T-helper 17 cell (primary cell): ENCODE measurements around the gene TNFSF10. TPM values are rescaled to one million over a fixed set of nuclear protein-coding genes. Genes with fewer than 3 reads are reported as not detected.

Experiments
- ATAC-seq: fragments of 150-1000 bp; cut with Tn5 transposase; 2 replicates; pipeline ENCODE4 v1.10.0; 2021; ENCODE audit warnings: mild to moderate bottlenecking, moderate library complexity
- DNase-seq, 3 donors: peaks; one replicate each; pipeline versions ENCODE4 v3.0.0 to v3.0.0-alpha.2; 2020 to 2021
- H3K9me3 ChIP-seq: one replicate; pipeline ENCODE4 v1.7.0; 2013; ENCODE audit warnings: low read length, mild to moderate bottlenecking; ENCODE audit not compliant: control insufficient read depth, poor library complexity, severe bottlenecking
- H3K27ac Mint-ChIP-seq: one replicate; pipeline ENCODE4 v1.8.0; 2022; ENCODE audit warnings: mild to moderate bottlenecking, moderate library complexity, mixed read lengths
- H3K27me3 Mint-ChIP-seq: one replicate; pipeline ENCODE4 v1.8.0; 2022; ENCODE audit warnings: mixed read lengths
- H3K36me3 Mint-ChIP-seq: one replicate; pipeline ENCODE4 v1.8.0; 2022; ENCODE audit warnings: low read depth, mixed read lengths
- H3K4me1 Mint-ChIP-seq: one replicate; pipeline ENCODE4 v1.8.0; 2022; ENCODE audit warnings: mild to moderate bottlenecking, mixed read lengths
- H3K4me3 Mint-ChIP-seq: one replicate; pipeline ENCODE4 v1.8.0; 2022; ENCODE audit warnings: mild to moderate bottlenecking, moderate library complexity, mixed read lengths
- total RNA-seq, 4 donors: library from RNA in 2 of 4; stranded (reverse) in 2 of 4; gene quantifications; one replicate each; pipeline ENCODE4 v1.2.3 and lab custom pipeline; 2022 to 2026

TNFSF10 gene
- total RNA-seq, 2 donors from 2014 or later = 8.3 to 22.0 TPM

- Mint-ChIP-seq H3K27me3 (no peaks in the 10 kb centered on the region), H3K36me3 (peaks cover 5% of the 10 kb centered on the region), H3K4me1 (peaks cover 66% of the 10 kb centered on the region), H3K4me3 (peak overlapping the region; percentile 95), H3K27ac (peak overlapping the region; percentile 98)
- no peaks in the 10 kb centered on the region for H3K9me3 ChIP-seq
- no peak for DNase-seq
- peak; percentile 13 for ATAC-seq
Measured at GRCh38 chr3:172520301-172520831, 2.9 kb downstream of the TNFSF10 start.

GRCh38 chr3:172519740-172520139 lies 3.5 kb downstream of the TNFSF10 start:
- H3K4me1 Mint-ChIP-seq = peaks cover 67% of the 10 kb centered on the region
- H3K27ac Mint-ChIP-seq = peak overlapping the region; percentile 98
- peaks cover 5% of the 10 kb centered on the region for H3K36me3 Mint-ChIP-seq

GRCh38 chr3:172518929-172519640 lies 4.1 kb downstream of the TNFSF10 start:
- Mint-ChIP-seq H3K27ac (peak overlapping the region; percentile 98), H3K36me3 (peaks cover 5% of the 10 kb centered on the region), H3K4me1 (peaks cover 71% of the 10 kb centered on the region), H3K27me3 (no peaks in the 10 kb centered on the region), H3K4me3 (peak overlapping the region; percentile 95)
- H3K9me3 ChIP-seq = no peaks in the 10 kb centered on the region
- ATAC-seq = no peak
- DNase-seq = no peak

More at GRCh38 chr3:172519740-172520139, 3.5 kb downstream of the TNFSF10 start:
- H3K4me3 Mint-ChIP-seq = peak overlapping the region; percentile 95
- H3K27me3 Mint-ChIP-seq = no peaks in the 10 kb centered on the region
- H3K9me3 ChIP-seq = no peaks in the 10 kb centered on the region
- ATAC-seq = no peak
- DNase-seq = no peak

- ATAC-seq (peak; percentile 31), DNase-seq (no peak)
- Mint-ChIP-seq H3K36me3 (peaks cover 8% of the 10 kb centered on the region), H3K4me3 (peak overlapping the region; percentile 79), H3K27me3 (no peaks in the 10 kb centered on the region), H3K4me1 (peaks cover 73% of the 10 kb centered on the region), H3K27ac (peak overlapping the region; percentile 98)
- no peaks in the 10 kb centered on the region for H3K9me3 ChIP-seq
Measured at GRCh38 chr3:172517859-172518466, 5.3 kb downstream of the TNFSF10 start.

GRCh38 chr3:172516318-172517214 lies 6.7 kb downstream of the TNFSF10 start:
- Mint-ChIP-seq H3K27me3 (no peaks in the 10 kb centered on the region), H3K4me1 (peaks cover 84% of the 10 kb centered on the region), H3K27ac (peak overlapping the region; percentile 98), H3K4me3 (peak overlapping the region; percentile 83), H3K36me3 (peaks cover 13% of the 10 kb centered on the region)
- no peak for DNase-seq
- H3K9me3 ChIP-seq = no peaks in the 10 kb centered on the region
- peak; percentile 31 for ATAC-seq

- H3K27me3 Mint-ChIP-seq = no peaks in the 10 kb centered on the region
- peaks cover 80% of the 10 kb centered on the region for H3K4me1 Mint-ChIP-seq
- peaks cover 16% of the 10 kb centered on the region for H3K36me3 Mint-ChIP-seq
- no peaks in the 10 kb centered on the region for H3K9me3 ChIP-seq
- peak overlapping the region; percentile 83 for H3K4me3 Mint-ChIP-seq
- H3K27ac Mint-ChIP-seq = peak overlapping the region; percentile 98
- no peak for ATAC-seq
- no peak for DNase-seq
Measured at GRCh38 chr3:172515130-172515918, 7.9 kb downstream of the TNFSF10 start.

GRCh38 chr3:172514678-172515077 lies 8.6 kb downstream of the TNFSF10 start:
- no peaks in the 10 kb centered on the region for H3K9me3 ChIP-seq
- ATAC-seq (no peak), DNase-seq (no peak)
- H3K4me3 Mint-ChIP-seq = peak overlapping the region; percentile 50
- H3K36me3 Mint-ChIP-seq = peaks cover 16% of the 10 kb centered on the region
- H3K27ac Mint-ChIP-seq = peak overlapping the region; percentile 98
- no peaks in the 10 kb centered on the region for H3K27me3 Mint-ChIP-seq
- peaks cover 74% of the 10 kb centered on the region for H3K4me1 Mint-ChIP-seq

GRCh38 chr3:172513488-172513887 lies 9.7 kb downstream of the TNFSF10 start:
- DNase-seq (no peak), ATAC-seq (peak; percentile 74)
- Mint-ChIP-seq H3K4me1 (peaks cover 68% of the 10 kb centered on the region), H3K4me3 (peak overlapping the region; percentile 87), H3K27ac (peak overlapping the region; percentile 98), H3K27me3 (no peaks in the 10 kb centered on the region), H3K36me3 (peaks cover 16% of the 10 kb centered on the region)
- no peaks in the 10 kb centered on the region for H3K9me3 ChIP-seq

GRCh38 chr3:172511783-172512762 lies 11.2 kb downstream of the TNFSF10 start:
- peak; percentile 67 for ATAC-seq
- no peaks in the 10 kb centered on the region for H3K9me3 ChIP-seq
- Mint-ChIP-seq H3K27ac (peak overlapping the region; percentile 98), H3K36me3 (peaks cover 17% of the 10 kb centered on the region), H3K4me1 (peaks cover 62% of the 10 kb centered on the region), H3K4me3 (peak overlapping the region; percentile 87), H3K27me3 (no peaks in the 10 kb centered on the region)
- DNase-seq = peak in 2 of 3 donors; percentile 30 to 58

- H3K27me3 Mint-ChIP-seq = no peaks in the 10 kb centered on the region
- DNase-seq (no peak), ATAC-seq (no peak)
- H3K27ac Mint-ChIP-seq = no peak overlapping the region
- H3K4me1 Mint-ChIP-seq = peaks cover 11% of the 10 kb centered on the region
- no peak overlapping the region for H3K4me3 Mint-ChIP-seq
- peaks cover 16% of the 10 kb centered on the region for H3K36me3 Mint-ChIP-seq
- H3K9me3 ChIP-seq = no peaks in the 10 kb centered on the region
Measured at GRCh38 chr3:172506094-172506493, 17.1 kb downstream of the TNFSF10 start.

- H3K27ac Mint-ChIP-seq = no peak overlapping the region
- no peaks in the 10 kb centered on the region for H3K27me3 Mint-ChIP-seq
- H3K4me1 Mint-ChIP-seq = peaks cover 2% of the 10 kb centered on the region
- peaks cover 9% of the 10 kb centered on the region for H3K36me3 Mint-ChIP-seq
- H3K9me3 ChIP-seq = no peaks in the 10 kb centered on the region
- H3K4me3 Mint-ChIP-seq = no peak overlapping the region
- no peak for DNase-seq
- no peak for ATAC-seq
Measured at GRCh38 chr3:172501540-172501939, 21.7 kb downstream of the TNFSF10 start.
